ENCODE measurements around the gene ALAS1.

Gene ALAS1

GRCh38 chr3:52256159-52256558 is 58.2 kb downstream of the ALAS1 start:
- DNase-seq, result no peak

GRCh38 chr3:52256622-52257021 is 58.7 kb downstream of the ALAS1 start:
- no peak for DNase-seq

GRCh38 chr3:52257911-52258310 is 60.0 kb downstream of the ALAS1 start:
- DNase-seq, result no peak

- DNase-seq, result no peak
Measured at GRCh38 chr3:52259035-52259434, 61.1 kb downstream of the ALAS1 start.

GRCh38 chr3:52259448-52259847 is 61.5 kb downstream of the ALAS1 start:
- DNase-seq, result no peak

GRCh38 chr3:52262447-52262846 is 64.5 kb downstream of the ALAS1 start:
- no peak for DNase-seq

All from activated effector memory CD4-positive, alpha-beta T cell treated with Interleukin-2 at 50 U/mL for 16 hours (primary cell).